ENCODE results near the gene IQSEC3. TPM values are rescaled to one million over a fixed set of nuclear protein-coding genes. Genes with fewer than 3 reads are reported as not detected.
"Not testable (repeated sequence)": the region's sequence is repeated elsewhere in the genome, so short reads cannot be mapped to it uniquely, and the experiment has no call there.

Gene IQSEC3
- total RNA-seq, 2 donors from 2014 or later, result 0.78 to 1.6 TPM

GRCh38 chr12:47699-48226 lies 18.8 kb upstream of the IQSEC3 start:
- H3K9me3 ChIP-seq; H3K36me3 ChIP-seq (replicated peaks in 1 of 2; ENCODE audit: insufficient read depth in 1 of 2, low read depth in 2 of 2); H3K27me3 ChIP-seq; H3K4me1 ChIP-seq; intact Hi-C loops (cut with DNase I); DNase-seq; ATAC-seq; H3K27ac ChIP-seq; H3K4me3 ChIP-seq: not testable (repeated sequence)
- 65 to 75% methylated on average over 3 of the region's 3 CpGs for WGBS, 2 donors

DNA sequence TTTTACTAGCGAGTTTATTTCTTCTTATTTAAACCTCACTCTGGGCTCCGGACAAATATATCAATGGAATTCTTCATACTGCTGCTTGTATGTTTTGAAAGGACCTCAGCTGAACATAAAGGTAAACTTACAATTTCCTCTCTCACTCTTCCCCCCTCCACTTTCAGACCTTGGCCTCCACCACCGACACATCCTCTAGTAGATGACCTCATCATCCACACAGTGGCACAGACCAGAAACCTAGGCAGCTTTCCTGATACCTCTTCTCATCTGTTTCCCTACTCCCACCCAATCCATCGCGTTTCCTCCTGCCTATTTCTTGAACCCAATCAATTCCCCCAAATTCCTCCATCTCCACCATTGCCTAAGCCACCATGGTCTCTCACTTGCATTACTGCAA lies 17.4 kb upstream of the IQSEC3 start:
- H3K4me1 ChIP-seq; DNase-seq; intact Hi-C loops (cut with DNase I); H3K4me3 ChIP-seq; H3K27me3 ChIP-seq; ATAC-seq; H3K9me3 ChIP-seq; H3K27ac ChIP-seq; H3K36me3 ChIP-seq (replicated peaks in 1 of 2; ENCODE audit: insufficient read depth in 1 of 2, low read depth in 2 of 2): not testable (repeated sequence)
- WGBS, 2 donors, result 57 to 65% methylated on average over 5 of the region's 5 CpGs

- H3K27ac ChIP-seq; H3K4me3 ChIP-seq; ATAC-seq; intact Hi-C loops (cut with DNase I); DNase-seq; H3K36me3 ChIP-seq (replicated peaks in 1 of 2; ENCODE audit: insufficient read depth in 1 of 2, low read depth in 2 of 2); H3K4me1 ChIP-seq; H3K27me3 ChIP-seq; H3K9me3 ChIP-seq: not testable (repeated sequence)
- 48 to 51% methylated on average over 4 to 5 of the region's 5 CpGs for WGBS, 2 donors
Observed at GRCh38 chr12:51087-51486, 15.5 kb upstream of the IQSEC3 start.

GRCh38 chr12:51962-52361 lies 14.6 kb upstream of the IQSEC3 start:
- ATAC-seq; intact Hi-C loops (cut with DNase I); H3K9me3 ChIP-seq; H3K36me3 ChIP-seq (replicated peaks in 1 of 2; ENCODE audit: insufficient read depth in 1 of 2, low read depth in 2 of 2); H3K27me3 ChIP-seq; DNase-seq; H3K4me3 ChIP-seq; H3K27ac ChIP-seq; H3K4me1 ChIP-seq: not testable (repeated sequence)
- WGBS, 2 donors, result 55 to 58% methylated on average over 6 of the region's 6 CpGs

DNA sequence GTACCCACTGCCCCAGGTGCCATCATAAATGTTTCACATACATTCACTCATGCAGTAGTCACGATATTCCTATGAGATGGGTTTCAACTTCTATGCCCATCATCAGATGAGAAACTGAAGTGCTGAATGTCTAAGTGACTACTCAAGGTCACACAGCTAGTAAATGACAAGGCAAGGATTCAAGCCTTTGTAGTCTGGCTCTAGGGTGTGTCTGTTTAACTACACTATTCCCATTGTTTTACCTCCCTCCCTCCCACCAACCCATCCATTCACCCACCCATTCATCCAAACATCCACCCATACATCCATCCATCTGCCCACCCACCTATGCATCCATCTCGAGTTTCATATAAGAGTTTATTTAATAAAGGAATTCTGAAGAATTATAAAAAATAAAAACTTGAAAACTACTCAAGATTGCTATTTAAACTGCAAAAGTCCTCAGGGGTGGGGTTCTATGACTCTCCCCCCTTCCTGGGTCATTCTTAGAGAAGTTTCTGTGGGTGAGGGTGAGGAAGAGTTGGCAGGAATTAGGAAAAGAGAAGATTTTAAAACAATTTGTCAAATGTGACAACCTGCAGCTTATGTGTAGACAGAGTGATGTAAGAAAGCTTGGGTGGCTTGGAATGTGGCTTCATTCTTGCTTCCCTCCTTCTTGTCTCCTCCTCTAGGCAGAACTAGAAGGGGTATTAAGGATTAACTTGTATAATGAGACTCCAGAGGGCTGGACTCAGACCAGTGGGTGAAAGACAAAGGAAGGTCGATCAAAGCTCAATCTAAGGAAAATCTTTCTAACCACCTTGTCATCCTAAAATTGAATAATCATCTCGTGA lies 13.4 kb upstream of the IQSEC3 start:
- ATAC-seq; H3K27me3 ChIP-seq; H3K4me1 ChIP-seq; H3K36me3 ChIP-seq (replicated peaks in 1 of 2; ENCODE audit: insufficient read depth in 1 of 2, low read depth in 2 of 2); DNase-seq; intact Hi-C loops (cut with DNase I); H3K9me3 ChIP-seq; H3K4me3 ChIP-seq; H3K27ac ChIP-seq: not testable (repeated sequence)
- WGBS, 2 donors, result 40 to 42% methylated on average over 4 of the region's 4 CpGs

GRCh38 chr12:53735-54730 lies 12.5 kb upstream of the IQSEC3 start:
- no peak overlapping the region for H3K27ac ChIP-seq
- ATAC-seq, result peak; percentile 21
- DNase-seq, result no peak
- H3K4me1 ChIP-seq, result no peaks in the 10 kb centered on the region
- H3K27me3 ChIP-seq, result no peaks in the 10 kb centered on the region
- intact Hi-C loops (cut with DNase I), result no loop called here
- no peaks in the 10 kb centered on the region for H3K36me3 ChIP-seq (replicated peaks in 1 of 2; ENCODE audit: insufficient read depth in 1 of 2, low read depth in 2 of 2)
- no peak for TF ChIP-seq POLR2A (IDR thresholded peaks at IDR 0.05)
- TF ChIP-seq CTCF (IDR thresholded peaks at IDR 0.05), result no peak
- no peak overlapping the region for H3K4me3 ChIP-seq
- H3K9me3 ChIP-seq, result no peaks in the 10 kb centered on the region
- WGBS, 2 donors, result 29 to 41% methylated on average over 4 of the region's 4 CpGs

All from body of pancreas (tissue), 4 donors.